Activated naive CD8-positive, alpha-beta T cell treated with anti-CD3 and anti-CD28 coated beads, Interleukin-2, amount 10 ng/mL, durations not matched to agents 7 days and 5 days (primary cell): ENCODE data around the gene TIMP3. TPM values are rescaled to one million over a fixed set of nuclear protein-coding genes. Genes with fewer than 3 reads are reported as not detected.

Experiments used
- ATAC-seq: fragments of 150-1000 bp; cut with Tn5 transposase; one replicate; pipeline ENCODE4 v1.10.0; 2021; ENCODE audit warnings: low read depth, moderate library complexity
- POLR2A ChIA-PET: fragments of 350-600 bp; sonication (Branson Sonifier 250); formaldehyde crosslinking; loops from one replicate; lab custom pipeline; 2021; ENCODE audit warnings: antibody characterized with exemption; lab: Charles Lee
- DNase-seq: peaks from one replicate; pipeline ENCODE4 v3.0.0; 2021
- H3K27ac Mint-ChIP-seq: one replicate; pipeline ENCODE4 v1.8.0; 2022; ENCODE audit warnings: mild to moderate bottlenecking, mixed read lengths
- H3K27me3 Mint-ChIP-seq: one replicate; pipeline ENCODE4 v1.8.0; 2022; ENCODE audit warnings: mild to moderate bottlenecking, moderate library complexity, mixed read lengths
- H3K36me3 Mint-ChIP-seq: one replicate; pipeline ENCODE4 v1.8.0; 2021; ENCODE audit warnings: mild to moderate bottlenecking, mixed read lengths
- H3K4me1 Mint-ChIP-seq: one replicate; pipeline ENCODE4 v1.8.0; 2021; ENCODE audit warnings: mixed read lengths
- H3K4me3 Mint-ChIP-seq: one replicate; pipeline ENCODE4 v1.8.0; 2022; ENCODE audit warnings: mild to moderate bottlenecking, moderate library complexity, mixed read lengths
- H3K9me3 Mint-ChIP-seq: one replicate; pipeline ENCODE4 v1.8.0; 2021; ENCODE audit warnings: mixed read lengths
- total RNA-seq, 2 experiments: library from RNA; stranded (reverse); gene quantifications; one replicate each; pipeline ENCODE4 v1.2.3, GENCODE V29; 2021

Gene TIMP3
- total RNA-seq, 2 experiments from 2014 or later: 0.36 to 0.37 TPM

DNA sequence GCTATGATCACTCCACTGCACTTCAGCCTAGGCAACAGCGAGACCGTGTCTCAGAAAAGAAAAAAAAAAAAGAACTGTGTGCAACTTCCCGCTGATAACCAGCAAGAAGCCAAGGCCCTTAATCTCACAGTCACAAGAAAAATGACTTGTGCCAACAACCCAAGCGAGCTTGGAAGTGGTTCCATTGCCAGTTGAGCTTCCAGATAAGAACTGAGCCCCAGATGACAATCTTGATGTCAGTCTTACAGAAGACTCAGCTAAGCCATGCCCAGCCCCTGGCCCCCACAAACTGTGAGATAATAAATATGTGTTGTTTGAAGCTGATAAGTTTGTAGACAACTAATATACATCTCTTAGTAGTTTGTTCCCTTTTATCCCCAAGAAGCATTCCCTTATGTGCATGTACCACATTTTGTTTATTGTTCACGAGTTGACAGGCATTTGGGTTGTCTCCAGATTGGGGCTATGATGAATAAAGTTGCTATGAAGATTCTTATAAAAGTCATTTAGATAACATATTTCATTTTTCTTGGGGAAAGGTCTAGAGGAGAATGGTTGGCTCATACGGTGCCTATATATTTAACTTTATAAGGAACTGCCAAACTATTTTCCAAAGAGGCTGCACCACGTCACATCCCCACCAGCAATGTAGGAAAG is 85.9 kb downstream of the TIMP3 start:
- H3K27ac Mint-ChIP-seq: no peak overlapping the region
- H3K36me3 Mint-ChIP-seq: no peaks in the 10 kb centered on the region
- no peak for DNase-seq
- no peak overlapping the region for H3K4me3 Mint-ChIP-seq
- ATAC-seq: no peak
- H3K4me1 Mint-ChIP-seq: no peaks in the 10 kb centered on the region
- H3K27me3 Mint-ChIP-seq: no peaks in the 10 kb centered on the region
- no peaks in the 10 kb centered on the region for H3K9me3 Mint-ChIP-seq
- POLR2A ChIA-PET: no interaction called here

- POLR2A ChIA-PET: no interaction called here
- no peak for DNase-seq
- H3K27me3 Mint-ChIP-seq: peaks cover 2% of the 10 kb centered on the region
- no peak overlapping the region for H3K27ac Mint-ChIP-seq
- no peak for ATAC-seq
- no peaks in the 10 kb centered on the region for H3K9me3 Mint-ChIP-seq
- no peaks in the 10 kb centered on the region for H3K4me1 Mint-ChIP-seq
- H3K4me3 Mint-ChIP-seq: no peak overlapping the region
- H3K36me3 Mint-ChIP-seq: no peaks in the 10 kb centered on the region
Measured at GRCh38 chr22:32888976-32889375, 87.5 kb downstream of the TIMP3 start.

GRCh38 chr22:32896891-32897290 is 95.4 kb downstream of the TIMP3 start:
- Mint-ChIP-seq H3K4me1 (no peaks in the 10 kb centered on the region), H3K36me3 (no peaks in the 10 kb centered on the region), H3K27ac (no peak overlapping the region), H3K27me3 (peaks cover 2% of the 10 kb centered on the region), H3K4me3 (no peak overlapping the region), H3K9me3 (no peaks in the 10 kb centered on the region)
- POLR2A ChIA-PET: no interaction called here
- DNase-seq: no peak
- no peak for ATAC-seq

DNA sequence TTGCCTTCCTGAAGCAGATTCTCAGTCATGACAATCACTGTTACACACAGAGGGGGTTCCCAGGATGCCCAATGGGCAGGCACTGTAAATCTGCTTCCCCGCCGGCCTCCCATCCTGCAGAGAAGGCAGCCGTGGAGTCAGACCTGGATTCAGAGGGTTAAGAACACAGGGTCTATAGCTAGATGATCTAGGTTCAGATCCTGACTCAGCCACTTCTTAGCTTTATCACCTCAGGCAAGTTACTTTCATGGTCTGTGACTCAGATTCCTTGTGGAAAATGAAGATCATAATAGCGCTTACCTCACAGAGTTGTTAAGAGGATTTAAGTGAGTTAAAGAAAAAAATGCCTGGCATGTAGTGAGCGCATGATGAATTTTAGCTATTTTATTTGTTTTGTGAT is 95.9 kb downstream of the TIMP3 start:
- Mint-ChIP-seq H3K9me3 (no peaks in the 10 kb centered on the region), H3K36me3 (no peaks in the 10 kb centered on the region), H3K27me3 (peaks cover 2% of the 10 kb centered on the region), H3K27ac (no peak overlapping the region), H3K4me3 (no peak overlapping the region), H3K4me1 (no peaks in the 10 kb centered on the region)
- DNase-seq: no peak
- ATAC-seq: no peak
- POLR2A ChIA-PET: no interaction called here

DNA sequence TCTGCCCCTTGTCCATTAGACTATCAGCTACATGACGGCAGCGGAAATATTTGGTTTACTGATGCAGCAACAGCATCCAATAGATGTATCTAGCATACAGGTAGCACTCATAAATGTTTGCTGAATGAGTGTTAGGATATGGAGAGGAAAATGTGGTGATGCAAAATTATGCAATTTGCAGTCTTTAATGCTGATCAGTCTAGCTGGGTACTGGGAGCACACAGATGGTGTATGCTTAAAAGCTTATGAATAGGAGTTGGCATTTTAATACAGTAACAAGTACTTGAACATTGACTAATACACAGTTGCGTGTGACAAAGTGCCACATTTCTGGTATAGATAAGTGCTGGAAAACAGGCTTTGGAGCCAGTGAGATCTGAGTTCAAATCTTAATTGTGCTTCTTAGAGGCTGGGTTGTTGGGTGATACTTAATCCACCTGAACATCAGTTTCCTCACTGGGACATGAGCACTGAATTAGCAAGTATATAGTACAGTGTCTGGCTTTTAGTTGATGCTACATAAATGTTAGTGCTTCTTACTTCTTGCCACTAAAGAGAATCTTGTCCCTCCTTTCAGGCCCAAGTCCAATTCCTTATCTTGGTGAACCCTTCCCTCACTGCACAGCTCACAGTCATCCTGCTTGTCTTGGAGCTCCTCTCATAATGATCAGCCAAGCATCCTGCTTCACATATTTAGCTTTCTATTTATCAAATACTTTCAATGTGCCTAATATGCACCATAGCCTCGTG is 99.6 kb downstream of the TIMP3 start:
- Mint-ChIP-seq H3K27ac (no peak overlapping the region), H3K36me3 (no peaks in the 10 kb centered on the region), H3K4me1 (no peaks in the 10 kb centered on the region), H3K4me3 (no peak overlapping the region), H3K9me3 (no peaks in the 10 kb centered on the region), H3K27me3 (no peaks in the 10 kb centered on the region)
- DNase-seq (no peak), ATAC-seq (no peak)
- POLR2A ChIA-PET: no interaction called here

DNA sequence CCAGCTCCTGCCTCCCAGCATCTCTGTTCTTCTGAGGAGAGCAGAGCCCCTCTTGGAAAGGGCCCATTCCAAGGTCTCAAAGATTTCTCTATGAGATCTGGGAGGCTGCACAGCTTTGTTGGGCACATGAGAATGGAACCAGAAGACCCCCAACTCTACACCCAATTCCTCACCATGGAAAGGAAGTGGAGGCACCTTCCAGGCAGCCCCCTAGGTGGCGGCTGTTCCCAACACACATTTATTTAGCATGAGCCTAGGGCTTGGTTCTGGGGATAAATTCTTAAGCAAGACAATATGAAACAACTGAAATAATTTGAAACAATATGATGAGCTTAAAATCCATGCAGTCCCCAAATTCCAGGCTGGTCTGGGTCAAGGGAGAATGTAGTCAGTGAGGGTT is 100.4 kb downstream of the TIMP3 start:
- POLR2A ChIA-PET: no interaction called here

GRCh38 chr22:32903507-32903906 is 102.0 kb downstream of the TIMP3 start:
- no peaks in the 10 kb centered on the region for H3K27me3 Mint-ChIP-seq
- no peak overlapping the region for H3K4me3 Mint-ChIP-seq
- H3K4me1 Mint-ChIP-seq: no peaks in the 10 kb centered on the region
- ATAC-seq: no peak
- H3K36me3 Mint-ChIP-seq: no peaks in the 10 kb centered on the region
- POLR2A ChIA-PET: no interaction called here
- no peak overlapping the region for H3K27ac Mint-ChIP-seq
- no peak for DNase-seq
- H3K9me3 Mint-ChIP-seq: no peaks in the 10 kb centered on the region

More for the DNA sequence above, 100.4 kb downstream of the TIMP3 start:
- Mint-ChIP-seq H3K4me3 (no peak overlapping the region), H3K9me3 (no peaks in the 10 kb centered on the region), H3K27me3 (no peaks in the 10 kb centered on the region), H3K36me3 (no peaks in the 10 kb centered on the region), H3K4me1 (no peaks in the 10 kb centered on the region), H3K27ac (no peak overlapping the region)
- no peak for DNase-seq
- ATAC-seq: no peak

GRCh38 chr22:32904044-32904443 is 102.5 kb downstream of the TIMP3 start:
- Mint-ChIP-seq H3K4me1 (no peaks in the 10 kb centered on the region), H3K27me3 (no peaks in the 10 kb centered on the region), H3K4me3 (no peak overlapping the region), H3K9me3 (no peaks in the 10 kb centered on the region), H3K27ac (no peak overlapping the region), H3K36me3 (no peaks in the 10 kb centered on the region)
- no peak for DNase-seq
- POLR2A ChIA-PET: no interaction called here
- no peak for ATAC-seq

DNA sequence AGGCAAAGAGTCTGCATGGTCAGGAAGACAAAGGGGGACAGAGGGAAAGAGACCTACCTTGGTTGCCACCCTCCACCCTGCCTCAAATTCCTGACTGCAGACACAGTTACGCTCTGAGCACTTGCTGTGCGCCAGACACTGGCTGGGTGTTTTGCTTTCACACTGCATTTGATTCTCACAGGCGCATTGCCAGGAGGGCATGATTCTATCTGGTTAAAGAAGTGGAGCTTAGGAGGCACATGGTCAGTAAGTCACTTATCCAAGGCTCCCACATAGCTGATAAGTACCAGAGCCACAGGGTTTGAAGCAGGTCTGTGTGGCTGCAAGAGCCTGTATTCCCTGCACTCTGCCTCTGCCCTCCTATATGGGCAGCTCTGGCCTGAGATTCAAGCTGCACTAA is 103.9 kb downstream of the TIMP3 start:
- POLR2A ChIA-PET: no interaction called here
- no peaks in the 10 kb centered on the region for H3K4me1 Mint-ChIP-seq
- H3K9me3 Mint-ChIP-seq: no peaks in the 10 kb centered on the region
- DNase-seq: no peak
- no peaks in the 10 kb centered on the region for H3K36me3 Mint-ChIP-seq
- no peak for ATAC-seq
- H3K27me3 Mint-ChIP-seq: no peaks in the 10 kb centered on the region
- H3K4me3 Mint-ChIP-seq: no peak overlapping the region
- no peak overlapping the region for H3K27ac Mint-ChIP-seq

DNA sequence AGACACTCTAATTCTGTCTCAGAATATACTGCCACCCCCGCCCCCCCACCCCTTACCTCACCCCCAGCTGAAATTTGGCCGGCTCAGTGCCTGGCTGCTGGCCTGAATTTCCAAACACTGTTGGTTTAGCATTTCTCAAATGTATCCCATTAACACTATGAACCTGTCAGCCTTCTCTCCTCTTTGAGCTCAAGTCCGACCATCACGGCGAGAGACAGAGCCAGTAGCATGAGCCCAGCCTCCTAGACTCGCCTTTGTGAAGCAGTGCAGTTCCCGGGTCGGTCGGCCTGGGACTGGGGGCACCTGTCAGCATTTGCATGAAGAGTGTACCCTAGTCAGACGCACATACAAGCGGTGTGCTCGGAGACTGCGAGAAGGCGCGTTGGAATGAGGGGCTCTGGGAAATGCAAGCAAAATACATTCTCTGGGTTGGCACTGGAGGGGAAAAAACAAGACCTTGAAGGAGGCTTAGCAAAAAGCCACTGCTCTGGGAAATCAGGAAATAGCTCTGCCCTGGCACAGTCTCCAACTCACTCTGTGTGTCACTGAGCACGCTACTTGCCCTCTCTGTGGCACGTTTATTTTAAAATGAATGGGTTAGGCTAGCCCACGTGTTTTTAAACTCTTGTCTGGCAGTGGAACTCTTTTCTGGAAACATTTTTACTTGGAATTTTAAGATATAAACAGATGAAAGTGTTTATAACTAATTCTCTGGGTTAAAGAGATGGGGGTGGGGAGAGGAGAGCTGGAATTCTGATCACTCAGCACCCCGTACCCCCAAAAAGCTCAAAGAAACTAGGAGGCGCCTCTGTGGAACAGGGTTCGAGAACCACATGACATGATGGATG is 108.3 kb downstream of the TIMP3 start:
- Mint-ChIP-seq H3K36me3 (no peaks in the 10 kb centered on the region), H3K27me3 (no peaks in the 10 kb centered on the region), H3K4me3 (no peak overlapping the region)

GRCh38 chr22:32910429-32910772 is 108.9 kb downstream of the TIMP3 start:
- Mint-ChIP-seq H3K27ac (no peak overlapping the region), H3K4me1 (no peaks in the 10 kb centered on the region), H3K27me3 (no peaks in the 10 kb centered on the region), H3K36me3 (no peaks in the 10 kb centered on the region), H3K4me3 (no peak overlapping the region), H3K9me3 (no peaks in the 10 kb centered on the region)
- DNase-seq: no peak
- no peak for ATAC-seq
- POLR2A ChIA-PET: no interaction called here

More for the DNA sequence above, 108.3 kb downstream of the TIMP3 start:
- DNase-seq (no peak), ATAC-seq (no peak)
- Mint-ChIP-seq H3K27ac (no peak overlapping the region), H3K4me1 (no peaks in the 10 kb centered on the region), H3K9me3 (no peaks in the 10 kb centered on the region)
- POLR2A ChIA-PET: no interaction called here

- Mint-ChIP-seq H3K4me1 (no peaks in the 10 kb centered on the region), H3K27me3 (no peaks in the 10 kb centered on the region), H3K36me3 (no peaks in the 10 kb centered on the region), H3K27ac (no peak overlapping the region), H3K4me3 (no peak overlapping the region), H3K9me3 (no peaks in the 10 kb centered on the region)
- POLR2A ChIA-PET: no interaction called here
- ATAC-seq (no peak), DNase-seq (no peak)
Measured at GRCh38 chr22:32911503-32911902, 110.0 kb downstream of the TIMP3 start.
